Right atrium auricular region (tissue), 2 donors: ENCODE results near the gene LHX4. TPM values are rescaled to one million over a fixed set of nuclear protein-coding genes. Genes with fewer than 3 reads are reported as not detected.

ENCODE experiments used
- DNase-seq: peaks from one replicate; pipeline ENCODE4 v3.0.0-alpha.2; 2019; ENCODE audit warnings: low spot score
- H3K27ac ChIP-seq, 2 donors: fragments of 200-600 bp; sonication (generic); 1 replicate in 1 of 2; 2 replicates in 1 of 2; pipeline ENCODE4 v1.5.1; 2016 to 2019
- H3K27me3 ChIP-seq, 2 donors: fragments of 200-600 bp; sonication (generic); one replicate each; pipeline versions ENCODE4 v1.5.1 to v1.6.0; 2017 to 2019
- H3K36me3 ChIP-seq: fragments of 200-600 bp; sonication (generic); one replicate; pipeline ENCODE4 v1.5.1; 2016
- H3K4me1 ChIP-seq, 2 donors: fragments of 200-600 bp; sonication (generic); one replicate each; pipeline versions ENCODE4 v1.5.1 to v1.6.0; 2017 to 2019
- H3K4me3 ChIP-seq, 2 donors: fragments of 200-600 bp; sonication (generic); 1 replicate in 1 of 2; 2 replicates in 1 of 2; pipeline ENCODE4 v1.5.1; 2017 to 2019; ENCODE audit warnings: mild to moderate bottlenecking in 1 of 2, moderate library complexity in 1 of 2
- H3K9me3 ChIP-seq, 2 donors: fragments of 200-600 bp; sonication (generic); one replicate each; pipeline ENCODE4 v1.5.1; 2019
- CTCF ChIP-seq, 2 donors: fragments of 200-600 bp; sonication (generic); IDR thresholded peaks; one replicate each; pipeline ENCODE4 v1.5.1; 2019; ENCODE audit warnings: antibody characterized with exemption in 2 of 2
- total RNA-seq, 2 donors: library from RNA; depleted of rRNA; stranded (reverse); fragments of >200 nt; gene quantifications; one replicate each; pipeline ENCODE4 v1.1.0, GENCODE V29; 2016

The LHX4 gene
- total RNA-seq, 2 donors from 2014 or later: not detected

DNA sequence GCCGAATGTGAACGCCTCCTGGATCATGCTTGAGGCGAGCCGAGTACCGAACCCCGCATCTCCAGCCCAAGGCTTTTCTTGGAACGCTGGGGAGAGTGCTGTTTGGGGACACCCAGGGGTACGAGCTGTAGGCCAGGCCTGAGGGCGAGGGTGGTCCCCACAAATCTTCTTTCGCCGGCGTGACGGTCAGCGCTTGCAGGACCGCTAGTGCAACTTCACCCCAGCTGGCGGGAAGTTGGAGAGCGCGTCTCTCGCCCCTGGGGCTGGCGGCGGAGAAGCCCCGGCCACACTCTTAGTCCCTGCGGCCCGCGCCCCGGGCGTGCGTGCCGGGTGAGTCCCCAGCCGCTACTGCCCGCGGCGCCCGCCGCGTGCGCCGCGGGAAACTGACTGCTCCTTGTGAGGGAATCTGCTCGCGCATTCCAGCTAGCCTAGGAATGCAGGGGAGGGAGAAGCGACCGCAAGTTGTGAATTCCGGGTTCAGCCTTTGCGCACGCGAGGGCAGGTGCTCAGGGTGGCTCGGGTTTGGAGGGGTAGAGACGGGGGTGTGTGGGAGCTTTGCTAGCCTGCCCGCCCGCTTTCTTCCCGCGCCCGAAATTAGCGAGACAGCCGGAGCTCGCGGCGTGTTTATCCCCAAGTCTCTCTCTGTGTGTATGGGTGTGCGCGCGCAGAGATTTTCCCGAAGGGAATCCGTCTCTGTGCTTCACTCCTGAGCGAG lies 884 bp downstream of the LHX4 start:
- Histone ChIP-seq H3K4me3 (peak overlapping the region; percentile 39 to 60), H3K27ac (no peak overlapping the region), H3K9me3 (no peaks in the 10 kb centered on the region), H3K27me3 (peaks cover 61 to 75% of the 10 kb centered on the region in 2 donors), H3K36me3 (no peaks in the 10 kb centered on the region), H3K4me1 (peaks cover 0 to 61% of the 10 kb centered on the region in 2 donors)
- TF ChIP-seq CTCF (IDR thresholded peaks at IDR 0.05): no peak
- no peak for DNase-seq

DNA sequence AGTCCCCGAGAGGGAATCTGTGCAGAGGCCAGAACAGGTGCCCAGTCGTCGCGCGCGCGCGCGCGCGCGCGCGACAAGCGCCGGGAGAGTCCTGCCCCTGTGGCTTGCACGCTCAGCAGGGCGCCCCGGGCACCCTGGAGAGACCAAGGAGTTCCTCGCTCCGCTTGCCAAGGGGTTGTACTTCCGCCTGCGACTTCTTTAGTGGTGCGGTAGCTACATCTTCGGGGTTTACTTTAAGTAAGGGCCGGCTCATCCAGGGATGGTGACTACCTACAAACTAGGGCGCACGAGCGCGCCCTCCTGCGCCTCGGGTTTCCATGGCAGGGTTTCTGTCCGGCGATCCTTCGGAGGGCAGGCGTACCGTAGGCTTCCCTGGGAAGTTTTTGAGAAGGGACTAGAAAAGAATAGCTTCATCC lies 1.4 kb downstream of the LHX4 start:
- no peak for DNase-seq
- H3K9me3 ChIP-seq: no peaks in the 10 kb centered on the region
- H3K27ac ChIP-seq: no peak overlapping the region
- no peak for TF ChIP-seq CTCF (IDR thresholded peaks at IDR 0.05)
- peak overlapping the region; percentile 10 to 60 for H3K4me3 ChIP-seq
- H3K36me3 ChIP-seq: no peaks in the 10 kb centered on the region
- peaks cover 0 to 66% of the 10 kb centered on the region in 2 donors for H3K4me1 ChIP-seq
- H3K27me3 ChIP-seq: peaks cover 67 to 81% of the 10 kb centered on the region in 2 donors

DNA sequence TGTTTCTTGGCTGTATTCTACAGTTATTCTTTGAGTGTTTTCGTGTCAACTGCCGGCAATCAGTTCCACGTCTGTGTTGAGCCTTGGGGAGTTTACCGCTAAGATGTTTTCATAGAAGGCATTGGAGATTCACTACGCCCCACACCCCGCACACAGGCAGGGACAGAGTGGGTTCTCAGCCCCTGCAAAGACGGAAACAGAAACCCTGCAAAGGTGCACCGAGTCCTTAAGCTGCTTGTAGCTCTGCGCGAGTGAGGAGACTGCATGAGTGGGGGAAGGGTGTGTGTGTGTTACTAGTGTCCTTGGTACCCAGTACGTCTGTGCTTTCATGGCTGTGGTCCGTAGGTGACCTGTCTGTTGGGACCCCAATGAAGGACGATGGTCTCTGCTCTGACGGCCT lies 1.9 kb downstream of the LHX4 start:
- peaks cover 0 to 66% of the 10 kb centered on the region in 2 donors for H3K4me1 ChIP-seq
- no peak for DNase-seq
- H3K9me3 ChIP-seq: no peaks in the 10 kb centered on the region
- H3K27me3 ChIP-seq: peaks cover 69 to 85% of the 10 kb centered on the region in 2 donors
- no peak for TF ChIP-seq CTCF (IDR thresholded peaks at IDR 0.05)
- H3K4me3 ChIP-seq: no peak overlapping the region
- H3K36me3 ChIP-seq: no peaks in the 10 kb centered on the region
- H3K27ac ChIP-seq: no peak overlapping the region

- Histone ChIP-seq H3K9me3 (no peaks in the 10 kb centered on the region), H3K36me3 (no peaks in the 10 kb centered on the region), H3K4me3 (no peak overlapping the region), H3K27ac (no peak overlapping the region), H3K4me1 (peaks cover 0 to 66% of the 10 kb centered on the region in 2 donors), H3K27me3 (peaks cover 73 to 91% of the 10 kb centered on the region in 2 donors)
- no peak for TF ChIP-seq CTCF (IDR thresholded peaks at IDR 0.05)
- DNase-seq: no peak
Measured at GRCh38 chr1:180232521-180233043, 2.5 kb downstream of the LHX4 start.

GRCh38 chr1:180233191-180234011 lies 3.3 kb downstream of the LHX4 start:
- Histone ChIP-seq H3K4me3 (no peak overlapping the region), H3K4me1 (peaks cover 0 to 66% of the 10 kb centered on the region in 2 donors)

More at GRCh38 chr1:180233191-180234011, 3.3 kb downstream of the LHX4 start:
- H3K27ac ChIP-seq: no peak overlapping the region
- DNase-seq: no peak
- peaks cover 73 to 97% of the 10 kb centered on the region in 2 donors for H3K27me3 ChIP-seq
- no peak for TF ChIP-seq CTCF (IDR thresholded peaks at IDR 0.05)
- H3K36me3 ChIP-seq: no peaks in the 10 kb centered on the region
- no peaks in the 10 kb centered on the region for H3K9me3 ChIP-seq
